HG03196 (cell line): ENCODE data around the gene GLUL.
"Not testable (repeated sequence)": the region's sequence is repeated elsewhere in the genome, so short reads cannot be mapped to it uniquely, and the experiment has no call there.

ENCODE experiments used
- ATAC-seq: cut with Tn5 transposase; IDR thresholded peaks from one replicate; pipeline ENCODE4 v1.9.1; 2021; ENCODE audit not compliant: unreplicated experiment

GLUL gene

DNA sequence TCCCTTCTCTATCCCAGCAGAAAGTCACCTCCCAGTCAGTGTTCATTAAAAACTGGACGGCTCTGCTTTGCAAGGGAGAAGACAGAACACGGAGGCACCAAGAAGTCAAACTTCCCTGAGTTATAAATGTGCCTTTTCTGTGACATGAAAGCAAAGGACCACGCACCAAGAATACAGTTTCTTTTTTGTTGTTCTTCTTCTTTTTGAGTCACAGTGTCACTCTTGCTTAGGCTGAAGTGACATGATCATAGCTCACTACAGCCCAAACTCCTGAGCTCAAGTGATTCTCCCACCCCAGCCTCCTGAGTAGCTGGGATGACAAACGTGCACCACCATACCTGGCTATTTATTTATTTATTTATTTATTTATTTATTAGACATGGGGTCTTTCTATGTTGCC is 22.7 kb downstream of the GLUL start:
- ATAC-seq = no peak

GRCh38 chr1:182368358-182368757 is 23.2 kb downstream of the GLUL start:
- no peak for ATAC-seq

- no peak for ATAC-seq
Measured at GRCh38 chr1:182367926-182368325, 23.7 kb downstream of the GLUL start.

- no peak for ATAC-seq
Measured at GRCh38 chr1:182366596-182366995, 25.0 kb downstream of the GLUL start.

DNA sequence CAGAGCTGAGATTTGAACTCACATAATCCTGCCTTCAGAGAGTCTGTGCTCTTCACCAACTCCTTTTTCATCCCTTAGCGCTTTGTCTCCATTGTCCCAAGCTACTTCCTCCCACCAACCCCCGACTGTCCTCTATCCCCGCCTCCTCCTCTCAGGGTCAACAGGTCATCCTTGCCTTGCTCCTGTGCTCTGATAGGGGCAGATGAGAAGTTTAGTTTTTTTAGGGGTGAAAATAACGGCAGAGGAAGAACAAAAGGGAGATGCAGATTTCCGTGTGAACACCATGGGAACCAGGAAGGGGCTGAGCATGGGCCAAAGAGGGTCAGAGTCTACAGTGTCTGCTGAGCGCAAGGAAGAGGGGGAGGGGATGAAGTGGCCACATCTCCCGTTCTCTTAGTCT is 31.9 kb downstream of the GLUL start:
- no peak for ATAC-seq

DNA sequence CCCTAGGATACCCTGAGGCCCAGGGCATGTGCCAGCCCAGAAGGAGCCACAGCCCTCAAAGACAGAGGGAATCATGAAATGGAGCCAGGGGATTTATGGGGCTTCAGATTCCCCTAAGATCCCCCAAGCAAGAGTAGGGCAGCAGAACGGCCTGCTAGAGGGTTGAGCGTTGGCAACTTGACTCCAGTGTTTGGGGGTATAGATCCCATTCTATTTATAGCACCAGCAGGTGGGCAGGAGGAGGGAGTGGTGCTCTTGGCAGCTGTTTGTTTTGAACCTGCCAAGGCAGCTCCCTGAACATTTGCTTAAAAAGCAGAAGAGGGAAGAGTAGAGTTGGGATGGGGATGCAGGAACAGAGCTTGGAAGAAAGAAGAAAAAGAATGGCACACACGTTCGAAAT is 33.7 kb downstream of the GLUL start:
- ATAC-seq = no peak

DNA sequence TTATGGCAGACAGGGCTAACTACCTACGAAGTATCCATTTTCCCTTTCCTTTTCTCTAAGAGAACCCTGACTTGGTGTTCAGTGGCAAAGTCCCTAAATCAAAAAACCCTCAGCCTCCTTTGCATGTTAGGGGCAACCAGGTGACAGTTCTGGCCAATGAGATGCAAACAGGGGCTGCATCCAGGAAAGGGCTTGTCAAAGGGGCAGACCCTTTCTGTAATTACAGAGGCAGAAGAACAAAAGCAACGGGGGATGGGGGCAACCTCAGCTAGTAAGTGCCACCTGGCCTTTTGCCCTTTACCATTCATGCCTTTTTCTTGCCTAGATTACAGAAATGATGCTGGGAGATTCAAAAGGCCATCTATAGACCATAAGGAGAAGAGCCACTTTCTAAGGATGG is 34.4 kb downstream of the GLUL start:
- ATAC-seq = no peak

- no peak for ATAC-seq
Measured at GRCh38 chr1:182355723-182356098, 35.9 kb downstream of the GLUL start.

DNA sequence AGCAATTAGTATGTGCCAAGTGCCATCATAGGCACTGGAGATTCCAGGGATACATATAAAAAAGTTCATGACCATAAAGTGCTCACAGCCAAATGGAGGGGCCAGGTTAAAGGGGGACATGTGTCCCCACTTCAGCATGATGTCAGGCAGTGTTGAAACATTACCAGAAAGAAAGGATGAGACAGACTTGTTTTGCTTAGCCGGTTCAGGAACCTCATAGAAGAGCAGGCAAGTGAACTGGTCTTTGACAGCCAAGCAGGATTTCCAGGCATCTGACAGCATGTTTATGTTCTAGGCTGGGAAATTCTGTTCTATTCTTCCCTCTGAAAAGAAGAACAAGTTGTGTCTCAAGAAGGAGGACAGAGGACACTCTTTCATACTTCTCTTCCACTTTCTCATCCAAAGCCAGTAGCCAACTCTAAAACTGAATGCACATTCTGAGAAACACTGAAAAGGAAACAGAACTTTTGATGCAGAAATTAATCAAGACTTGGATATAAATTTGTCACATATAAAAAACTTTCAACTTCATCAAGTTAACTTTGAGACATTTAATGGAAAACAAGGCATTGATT is 39.7 kb downstream of the GLUL start:
- ATAC-seq = no peak

DNA sequence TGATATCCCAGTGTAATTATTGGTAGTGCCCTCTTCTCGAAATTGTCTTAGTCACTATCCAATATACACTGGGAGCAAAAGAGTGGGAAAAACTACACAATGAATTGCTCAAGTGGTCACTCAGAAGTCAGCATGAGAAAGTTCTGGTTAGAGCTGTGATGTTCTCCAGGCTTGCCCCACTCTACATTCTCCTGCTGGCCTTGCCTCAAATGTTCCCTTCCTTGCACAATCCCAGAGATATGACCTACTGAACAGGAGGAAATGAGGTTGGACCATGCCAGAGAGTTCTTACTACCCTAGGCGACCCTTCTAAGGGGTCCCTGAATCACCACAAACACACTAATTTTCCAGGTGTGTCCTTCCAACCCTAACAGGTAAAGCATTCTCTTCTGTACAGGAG is 40.8 kb downstream of the GLUL start:
- no peak for ATAC-seq

DNA sequence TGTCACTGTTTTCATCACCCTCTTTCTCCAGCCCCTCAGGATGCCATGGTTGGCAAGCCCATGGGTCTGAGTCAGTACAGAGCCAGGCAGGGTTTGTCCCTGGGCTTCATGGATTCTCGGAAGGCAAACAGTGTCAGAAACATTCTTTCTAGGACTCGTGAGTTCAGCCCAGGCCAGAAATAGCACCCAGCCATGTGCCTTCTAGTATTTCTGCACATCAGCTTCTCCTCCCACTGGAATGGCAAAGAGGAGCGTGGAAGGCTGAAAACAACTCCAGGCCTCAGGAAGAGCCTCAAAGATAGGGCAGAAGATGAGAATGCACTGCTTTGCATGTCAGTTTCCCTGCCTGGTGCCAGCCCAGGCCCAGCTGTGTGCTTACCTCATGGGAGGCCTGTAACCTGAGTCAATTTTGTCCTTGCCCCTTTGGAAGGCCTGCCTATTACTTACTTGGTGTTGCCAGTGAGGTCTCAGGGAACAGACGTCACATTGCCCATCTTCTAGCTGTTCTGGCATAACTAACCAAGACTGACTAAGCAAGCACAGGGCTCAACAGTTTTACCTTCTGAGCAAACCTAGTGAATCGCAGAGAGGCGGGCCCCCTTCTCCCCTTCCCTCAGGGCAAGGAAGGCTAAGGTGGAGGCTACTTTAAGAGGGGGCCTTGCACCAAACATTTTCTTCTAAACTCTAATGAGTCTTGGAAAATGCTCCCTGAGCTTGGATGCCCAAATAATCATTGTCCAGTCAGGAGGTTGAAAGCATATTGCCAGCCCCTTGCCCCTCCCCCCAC is 42.4 kb downstream of the GLUL start:
- ATAC-seq = no peak

GRCh38 chr1:182347019-182347418 is 44.6 kb downstream of the GLUL start:
- no peak for ATAC-seq

DNA sequence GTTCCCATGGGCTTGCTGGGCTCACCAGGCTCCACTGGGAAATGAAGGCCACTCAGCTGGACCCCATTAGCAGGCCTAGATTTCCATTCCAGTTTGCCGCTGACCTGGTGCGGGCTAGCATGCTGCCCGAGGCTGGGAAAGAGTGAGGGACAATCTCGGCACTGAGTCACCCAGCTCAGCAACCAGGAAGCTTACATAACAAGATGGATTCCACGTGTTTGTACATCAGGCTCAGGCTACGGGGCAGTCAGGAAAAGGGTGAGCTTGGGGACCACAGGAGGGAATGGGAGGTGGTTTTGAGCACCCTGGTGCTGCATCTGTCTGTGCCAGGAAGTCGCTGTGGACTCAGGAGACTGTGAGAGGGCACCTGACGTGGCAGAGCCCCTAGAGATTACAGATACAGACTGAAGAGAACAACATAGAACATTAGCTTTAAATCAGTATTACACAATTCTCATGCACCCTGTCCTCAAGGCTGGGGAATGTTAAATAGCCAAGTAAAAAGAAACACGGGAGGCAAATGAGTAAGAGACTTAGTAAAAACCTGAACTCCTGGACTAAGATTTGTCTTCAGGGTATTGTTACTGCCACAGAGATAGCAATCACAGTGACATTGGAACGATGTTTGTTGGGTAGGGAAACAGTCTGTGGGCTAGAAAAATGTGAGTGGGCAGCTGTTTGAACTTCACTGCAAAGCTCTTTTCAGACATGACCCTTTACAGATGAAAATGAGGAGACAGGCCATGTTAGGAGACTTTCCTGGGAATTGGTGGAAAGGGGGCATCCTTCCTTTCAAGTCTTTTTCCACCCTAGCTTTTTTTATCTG is 51.1 kb downstream of the GLUL start:
- no peak for ATAC-seq

DNA sequence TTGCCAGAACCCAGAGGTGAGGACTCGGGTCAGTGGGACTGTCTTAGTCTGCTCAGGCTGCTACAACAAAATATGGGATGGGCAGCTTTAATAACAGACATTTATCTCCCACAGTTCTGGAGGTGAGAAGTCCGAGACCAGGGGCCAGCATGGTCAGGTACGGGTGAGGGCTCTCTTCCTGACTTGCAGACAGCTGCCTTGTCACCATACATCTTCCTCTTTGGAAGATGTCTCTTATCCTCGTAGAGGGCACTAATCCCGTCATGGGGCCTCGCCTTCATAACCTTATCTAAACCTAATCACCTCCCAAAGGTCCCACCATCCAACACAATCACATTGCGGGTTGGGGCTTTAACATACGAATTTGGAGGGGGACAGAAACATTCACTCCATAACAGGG is 51.9 kb downstream of the GLUL start:
- no peak for ATAC-seq

- no peak for ATAC-seq
Measured at GRCh38 chr1:182338806-182339370, 52.7 kb downstream of the GLUL start.

- ATAC-seq = no peak
Measured at GRCh38 chr1:182337736-182338571, 53.6 kb downstream of the GLUL start.

DNA sequence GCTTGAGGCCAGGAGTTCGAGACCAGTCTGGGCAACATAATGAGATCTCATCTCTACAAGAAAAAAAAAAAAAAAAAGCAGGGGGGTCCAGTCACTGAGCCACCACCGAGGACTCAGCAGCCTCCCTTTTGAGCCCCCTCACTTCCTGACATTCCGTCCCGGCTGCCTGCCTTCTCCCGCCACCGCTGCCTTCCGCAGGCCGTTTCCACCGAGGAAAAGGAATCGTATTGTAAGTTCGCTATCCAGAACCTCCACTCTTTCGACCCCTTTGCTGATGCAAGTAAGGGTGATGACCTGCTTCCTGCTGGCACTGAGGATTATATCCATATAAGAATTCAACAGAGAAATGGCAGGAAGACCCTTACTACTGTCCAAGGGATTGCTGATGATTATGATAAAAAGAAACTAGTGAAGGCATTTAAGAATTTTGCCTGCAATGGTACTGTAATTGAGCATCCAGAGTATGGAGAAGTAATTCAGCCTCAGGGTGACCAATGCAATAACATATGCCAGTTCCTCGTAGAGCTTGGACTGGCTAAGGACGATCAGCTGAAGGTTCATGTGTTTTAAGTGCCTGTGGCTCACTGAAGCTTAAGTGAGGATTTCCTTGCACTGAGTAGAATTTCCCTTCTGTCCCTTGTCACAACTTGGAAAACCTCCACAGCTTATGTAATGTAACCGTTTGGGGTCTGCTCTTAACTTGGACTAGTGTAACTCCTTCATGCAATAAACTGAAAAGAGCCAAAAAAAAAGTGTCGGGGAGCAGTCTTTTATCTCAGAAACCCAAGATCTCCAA is 55.6 kb downstream of the GLUL start:
- no peak for ATAC-seq

DNA sequence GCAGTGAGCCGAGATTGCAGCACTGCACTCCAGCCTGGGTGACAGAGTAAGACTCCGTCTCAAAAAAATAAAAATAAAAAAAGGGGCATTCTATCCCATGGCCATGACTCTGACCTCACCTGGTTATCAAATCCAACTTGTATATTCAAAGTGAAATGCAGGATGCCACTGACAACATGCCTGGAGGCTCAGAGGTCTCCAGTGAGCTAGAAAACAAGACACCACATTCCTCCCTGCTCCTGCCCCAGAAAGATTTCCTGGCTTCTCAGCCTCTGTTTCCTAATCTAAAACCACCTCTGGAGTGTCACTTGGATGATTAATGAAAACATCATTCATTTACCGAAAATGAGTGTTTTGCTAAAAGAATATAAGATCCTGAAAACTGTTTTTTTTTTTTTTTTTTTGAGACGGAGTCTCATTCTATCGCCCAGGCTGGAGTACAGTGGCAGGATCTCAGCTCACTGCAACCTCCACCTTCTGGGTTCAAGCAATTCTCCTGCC is 58.5 kb downstream of the GLUL start:
- not testable (repeated sequence) for ATAC-seq

DNA sequence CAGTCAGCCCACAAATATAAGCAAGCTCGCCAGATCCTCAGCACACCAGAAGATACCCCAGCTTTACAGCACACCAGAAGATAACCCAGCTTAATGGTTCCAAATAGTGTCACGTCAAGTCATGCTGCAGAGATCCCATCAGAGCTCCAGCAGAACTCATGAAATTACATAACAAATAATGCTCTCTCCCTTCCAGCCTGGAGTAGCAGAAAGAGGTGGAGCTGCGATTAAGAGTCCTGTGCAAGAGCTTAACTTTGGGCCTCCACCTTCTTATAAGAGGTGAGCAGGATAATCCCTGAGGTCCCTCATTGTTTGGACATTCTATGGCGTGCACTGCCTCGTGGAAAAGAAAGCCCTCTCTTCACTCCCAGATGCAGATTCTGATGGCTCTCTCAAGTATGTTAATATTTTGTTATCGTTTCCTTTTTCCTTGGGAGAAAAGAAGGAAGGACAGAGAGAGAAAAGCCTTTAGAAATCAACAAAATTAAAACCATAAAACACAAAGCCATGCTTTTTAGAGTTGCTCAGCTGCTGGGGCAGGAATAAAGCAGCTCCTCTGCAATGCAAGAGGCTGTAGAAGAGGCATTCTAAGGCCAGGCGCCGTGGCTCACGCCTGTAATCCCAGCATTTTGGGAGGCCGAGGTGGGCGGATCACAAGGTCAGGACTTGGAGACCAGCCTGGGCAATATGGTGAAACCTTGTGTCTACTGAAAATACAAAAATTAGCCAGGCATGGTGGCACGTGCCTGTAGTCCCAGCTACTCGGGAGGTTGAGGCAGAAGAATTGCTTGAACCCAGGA is 59.1 kb downstream of the GLUL start:
- ATAC-seq = no peak
